ENCODE measurements around the gene SMOC2.

DNA sequence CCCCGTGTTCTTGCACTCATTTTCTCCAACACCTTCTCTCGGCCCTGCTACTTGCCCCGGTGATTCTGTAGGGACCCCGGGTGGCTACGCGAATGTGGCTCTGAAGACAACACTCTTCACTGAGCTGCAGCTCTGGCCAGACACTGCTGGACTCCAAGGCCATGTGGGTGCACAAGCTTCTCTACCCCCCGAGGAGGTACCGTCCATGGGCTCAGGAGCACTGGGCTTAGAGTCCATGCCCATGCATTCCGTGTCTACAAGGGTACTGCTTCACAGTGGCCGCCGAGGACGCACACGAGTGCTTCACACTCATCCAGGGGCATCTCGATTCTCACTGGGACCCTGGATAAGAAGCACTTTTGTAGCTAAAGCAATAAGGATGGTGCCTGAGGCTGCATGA, 59.5 kb downstream of the SMOC2 start:
- TF ChIP-seq CTCF (IDR thresholded peaks at IDR 0.05) (no peak), POLR2A (IDR thresholded peaks at IDR 0.05) (no peak)
